HG02798 (cell line): ENCODE results near the gene B3GNT9.

Experiments used
- ATAC-seq: cut with Tn5 transposase; IDR thresholded peaks from one replicate; pipeline ENCODE4 v1.9.1; 2021; ENCODE audit warnings: mild to moderate bottlenecking; ENCODE audit not compliant: unreplicated experiment, poor library complexity

The B3GNT9 gene

DNA sequence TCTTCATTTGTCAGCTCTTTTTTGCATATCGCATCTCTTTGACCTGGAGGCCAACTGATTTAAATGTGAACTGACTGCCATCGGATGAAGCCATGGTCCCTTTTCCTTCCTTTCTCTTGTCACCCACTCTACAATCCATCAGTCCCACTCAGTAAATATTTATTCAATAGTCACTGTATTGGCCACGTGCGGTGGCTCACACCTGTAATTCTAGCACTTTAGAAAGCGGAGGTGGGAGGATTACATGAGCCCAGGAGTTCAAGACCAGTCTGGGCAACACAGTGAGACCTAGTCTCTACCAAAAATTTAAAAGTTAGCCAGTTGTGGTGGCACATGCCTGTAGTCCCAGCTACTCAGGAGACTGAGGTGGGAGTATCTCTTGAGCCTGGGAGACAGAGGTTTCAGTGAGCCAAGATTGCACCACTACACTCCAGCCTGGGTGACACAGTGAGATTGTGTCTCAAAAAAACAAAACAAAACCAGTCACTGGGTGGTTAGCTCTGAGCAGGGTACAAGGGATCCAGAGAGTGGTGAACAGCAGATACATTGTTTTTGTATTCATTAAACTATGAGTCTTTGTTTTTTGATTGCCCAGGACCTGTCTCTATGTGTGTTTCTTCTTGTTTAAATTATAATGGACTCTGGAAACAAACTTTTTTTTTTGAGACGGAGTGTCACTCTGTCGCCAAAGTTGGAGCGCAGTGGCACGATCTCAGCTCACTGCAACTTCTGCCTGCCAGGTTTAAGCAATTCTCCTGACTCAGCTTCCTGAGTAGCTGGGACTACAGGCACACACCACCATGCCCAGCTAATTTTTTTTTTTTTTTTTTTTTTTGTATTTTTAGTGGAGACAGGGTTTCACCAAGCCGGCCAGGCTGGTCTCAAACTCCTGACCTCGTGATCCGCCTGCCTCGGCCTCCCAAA, 34.1 kb downstream of the B3GNT9 start:
- ATAC-seq, result no peak

DNA sequence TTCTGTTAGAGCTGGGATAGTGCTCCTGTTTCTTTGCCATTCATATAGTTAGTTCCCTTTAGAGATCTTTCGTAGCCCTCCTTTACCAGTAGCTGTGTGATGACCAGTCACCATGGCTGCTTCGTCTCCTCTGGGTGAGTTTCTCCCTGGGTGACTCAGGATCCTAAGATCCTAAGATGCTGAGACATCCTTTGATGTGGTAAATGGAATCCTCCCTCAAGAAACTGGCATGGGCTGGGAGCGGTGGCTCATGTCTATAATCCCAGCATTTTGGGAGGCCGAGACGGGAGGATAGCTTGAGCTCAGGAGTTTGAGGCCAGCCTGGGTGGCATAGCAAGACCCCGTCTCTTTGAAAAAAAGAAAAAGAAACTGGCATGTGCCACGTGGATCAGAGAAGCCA, 35.2 kb downstream of the B3GNT9 start:
- ATAC-seq, result no peak

DNA sequence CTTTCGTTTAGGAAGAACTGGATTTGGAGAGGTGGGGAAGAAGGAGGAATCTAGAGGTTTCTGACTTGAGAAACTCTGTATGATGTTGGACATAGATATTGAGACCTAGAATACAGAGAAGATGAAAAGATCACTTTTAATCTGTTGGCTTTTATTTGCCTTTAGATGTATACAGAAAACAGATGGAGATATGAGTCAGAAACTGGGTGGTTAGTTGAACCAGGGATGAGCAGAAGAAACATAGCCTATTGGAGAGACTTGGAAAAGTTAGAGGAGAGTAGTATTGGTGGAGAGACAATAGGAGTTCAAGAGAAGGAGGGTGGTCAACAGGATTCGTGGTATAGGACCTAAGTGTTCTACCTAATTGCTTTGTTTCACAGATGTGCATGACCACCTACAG, 36.0 kb downstream of the B3GNT9 start:
- ATAC-seq, result no peak

DNA sequence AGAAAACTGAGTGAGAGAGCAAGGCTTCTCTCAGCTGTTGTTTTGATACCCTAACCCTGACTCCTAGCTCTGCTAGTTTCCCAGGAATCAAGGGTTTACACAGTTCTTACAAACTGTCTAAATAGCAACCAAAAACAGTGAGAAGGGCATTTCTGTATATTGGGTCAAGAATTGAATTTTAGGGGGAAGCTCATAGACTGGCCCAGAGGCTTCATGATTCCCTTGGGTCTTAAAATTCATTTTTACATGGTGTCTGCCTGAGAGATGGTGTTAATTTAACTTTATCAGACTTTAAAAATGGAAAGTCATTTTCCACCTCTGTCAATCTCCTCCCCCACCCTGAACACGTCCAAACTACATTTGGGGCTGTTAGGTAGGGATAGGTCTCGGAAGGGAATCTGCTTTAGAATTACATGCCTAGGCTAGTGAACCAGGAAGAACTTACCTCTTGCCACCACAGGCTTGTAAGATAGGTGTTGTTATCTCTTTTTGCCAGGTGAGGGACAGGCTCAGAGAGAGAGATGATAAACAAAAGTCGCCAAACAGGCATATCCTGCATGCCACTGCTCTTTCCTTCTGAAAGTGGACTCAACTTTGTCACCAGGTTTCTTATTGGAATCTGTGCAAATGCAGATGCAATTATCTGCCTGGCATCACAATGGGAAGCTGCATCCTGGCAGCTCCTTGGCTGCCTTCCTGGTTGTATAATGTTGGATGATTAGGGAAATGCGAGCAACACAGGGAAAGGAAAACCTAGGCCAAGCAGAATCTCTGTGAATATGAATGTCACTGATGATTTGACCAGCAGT, 38.0 kb downstream of the B3GNT9 start:
- ATAC-seq, result no peak

DNA sequence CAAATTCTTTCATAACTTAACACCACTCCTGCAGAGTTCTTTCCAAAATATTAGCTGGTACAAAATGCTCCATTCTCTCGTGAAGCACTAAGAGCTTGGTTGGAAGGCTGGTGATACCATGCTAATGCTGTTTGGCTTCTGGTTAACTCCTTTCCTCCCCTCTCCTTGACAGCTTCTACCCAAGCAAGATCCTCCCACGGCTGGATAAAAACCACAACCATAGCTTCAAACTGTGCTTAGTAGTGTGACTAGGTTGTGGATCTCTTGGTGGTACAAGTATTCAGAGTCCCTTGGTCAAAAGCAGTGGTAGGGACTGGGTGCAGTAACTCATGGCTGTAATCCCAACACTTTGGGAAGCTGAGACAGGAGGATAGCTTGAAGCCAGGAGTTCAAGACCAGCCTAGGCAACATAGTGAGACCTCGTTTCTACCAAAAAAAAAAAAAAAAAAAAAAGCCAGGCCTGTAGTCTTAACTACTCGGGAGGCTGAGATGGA, 38.8 kb downstream of the B3GNT9 start:
- no peak for ATAC-seq

DNA sequence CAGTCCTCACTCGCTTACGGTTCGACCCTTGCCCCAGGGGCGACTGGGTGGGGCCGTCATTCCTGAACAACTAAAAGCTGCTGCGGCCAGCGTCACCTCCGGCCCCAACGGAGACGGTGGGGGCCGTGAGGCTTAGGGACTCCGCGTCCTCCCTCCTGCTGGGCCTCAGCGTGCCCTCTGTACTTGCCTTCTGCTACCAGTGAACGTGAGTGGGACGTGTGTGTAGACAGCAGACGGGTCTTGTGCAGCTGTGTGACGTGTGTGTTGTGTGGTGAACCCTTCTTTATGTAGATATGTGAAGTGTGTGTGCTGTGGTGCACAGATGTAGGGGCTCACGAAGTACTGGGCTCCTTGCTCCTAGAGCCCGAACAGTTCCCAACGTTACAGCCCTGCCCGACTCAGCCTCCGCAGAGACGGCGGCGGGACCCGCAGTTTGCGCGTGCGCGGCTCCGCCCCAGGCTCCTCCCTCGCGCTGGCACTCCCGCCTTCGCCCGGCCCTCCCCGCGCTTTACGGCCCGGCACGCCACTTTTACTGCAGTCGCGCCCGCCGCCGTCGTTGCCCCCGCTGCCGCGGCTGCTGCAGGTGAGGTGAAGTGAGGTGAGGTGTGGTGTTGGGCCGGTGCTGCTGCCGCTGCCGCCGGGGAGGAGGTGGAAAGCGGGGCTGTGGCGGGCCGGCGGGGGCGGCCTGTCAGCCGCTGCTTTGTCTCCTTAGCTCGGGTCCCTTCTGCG, 41.2 kb downstream of the B3GNT9 start, which contains the start of gene PHAF1:
PHAF1 (plus strand) TSS at position 535 of the 729 bp plus-strand sequence. CDS start 235 bp downstream, outside the sequence.
- peak; percentile 93 for ATAC-seq

DNA sequence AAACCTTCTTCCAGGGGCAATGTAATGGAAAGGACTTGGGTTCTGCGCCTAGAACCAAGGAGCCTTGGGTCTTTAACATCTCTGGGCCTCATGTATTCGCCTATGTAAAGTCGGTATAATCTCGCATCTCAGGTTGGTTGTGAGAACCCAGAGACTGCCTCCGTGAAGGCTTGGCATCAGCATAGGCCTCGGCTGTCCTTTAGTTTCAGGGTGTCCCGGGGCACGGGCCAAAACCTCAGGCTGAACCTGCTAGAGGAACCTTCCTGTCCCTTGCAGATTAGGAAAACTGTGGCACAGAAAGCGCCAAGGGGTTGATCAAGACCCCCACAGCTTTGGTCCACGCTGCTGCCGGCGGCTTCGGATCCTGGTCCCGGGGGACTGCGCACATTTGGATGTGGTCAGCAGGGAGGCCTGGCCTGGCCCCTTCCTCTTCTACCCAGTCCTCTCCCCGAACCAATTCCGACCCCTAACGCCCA, 41.8 kb downstream of the B3GNT9 start:
- ATAC-seq, result no peak

DNA sequence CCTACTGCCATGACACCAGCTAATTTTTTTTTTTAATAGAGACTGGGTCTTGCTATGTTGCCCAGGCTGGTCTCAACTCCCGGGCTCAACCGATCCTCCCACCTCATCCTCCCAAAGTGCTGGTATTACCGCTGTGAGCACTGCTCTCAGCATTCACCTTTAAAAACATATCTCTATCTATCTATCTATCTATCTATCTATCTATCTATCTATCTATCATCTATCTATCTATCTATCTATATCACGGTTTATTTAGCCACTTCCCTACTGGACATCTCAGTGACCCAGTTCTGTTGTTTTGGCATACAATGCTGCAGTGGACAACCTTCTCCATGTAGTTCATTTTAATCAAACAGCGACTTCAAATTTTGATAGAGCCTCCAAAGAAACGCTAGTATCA, 42.3 kb downstream of the B3GNT9 start:
- no peak for ATAC-seq

DNA sequence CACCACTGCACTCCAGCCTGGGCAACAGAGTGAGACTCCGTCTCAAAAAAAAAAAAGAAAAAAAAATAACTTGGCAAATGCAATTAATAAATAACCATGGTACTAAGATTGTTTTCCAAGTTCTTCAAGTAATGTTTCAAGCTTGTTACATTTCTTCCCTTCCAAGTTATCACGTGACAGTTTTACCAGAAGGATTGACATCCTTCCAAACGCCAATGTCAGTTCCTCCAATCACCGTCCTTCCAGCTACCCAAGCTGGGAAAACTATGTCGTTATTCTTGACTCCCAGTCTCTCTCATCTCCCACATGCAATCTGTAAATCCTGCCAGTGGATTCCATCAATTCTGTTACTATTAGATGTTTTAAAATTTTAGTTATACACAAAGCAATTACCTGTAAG, 44.9 kb downstream of the B3GNT9 start:
- no peak for ATAC-seq

DNA sequence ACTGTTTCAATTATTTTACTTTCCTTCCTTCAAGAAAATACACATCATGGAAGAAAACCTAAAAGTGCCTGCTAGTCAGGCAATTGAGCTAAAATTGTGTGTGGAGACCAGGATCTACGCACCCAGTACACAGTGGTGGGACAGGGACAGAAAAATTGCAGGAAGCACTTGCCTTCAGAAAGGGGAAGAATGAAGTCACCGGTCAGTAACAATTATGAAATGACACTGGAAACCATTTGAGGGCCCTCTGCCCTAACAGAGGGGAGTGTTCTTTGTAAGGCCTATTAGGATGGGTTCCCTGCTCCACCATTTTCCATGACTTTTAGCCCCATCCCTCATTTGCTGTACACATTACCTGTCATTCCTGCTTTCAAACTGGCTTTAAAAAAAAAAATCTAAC, 45.6 kb downstream of the B3GNT9 start:
- ATAC-seq, result no peak

DNA sequence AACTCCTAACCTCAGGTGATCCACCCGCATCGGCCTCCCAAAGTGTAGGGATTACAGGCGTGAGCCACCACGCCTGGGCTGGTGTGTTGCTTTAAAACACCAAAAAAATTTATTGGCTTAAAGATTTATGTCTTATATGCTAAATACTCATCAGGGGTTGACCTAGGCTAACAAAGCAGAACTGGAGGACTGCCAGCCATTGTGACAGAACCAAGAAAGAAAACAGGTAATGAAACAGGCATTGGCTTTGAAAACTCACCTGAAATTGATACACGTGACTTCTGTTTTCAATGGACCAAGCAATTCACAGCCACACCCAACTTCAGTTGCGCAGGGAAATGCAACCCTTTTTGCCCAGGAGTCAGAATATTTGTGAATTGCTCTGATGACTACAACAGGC, 46.0 kb downstream of the B3GNT9 start:
- no peak for ATAC-seq

DNA sequence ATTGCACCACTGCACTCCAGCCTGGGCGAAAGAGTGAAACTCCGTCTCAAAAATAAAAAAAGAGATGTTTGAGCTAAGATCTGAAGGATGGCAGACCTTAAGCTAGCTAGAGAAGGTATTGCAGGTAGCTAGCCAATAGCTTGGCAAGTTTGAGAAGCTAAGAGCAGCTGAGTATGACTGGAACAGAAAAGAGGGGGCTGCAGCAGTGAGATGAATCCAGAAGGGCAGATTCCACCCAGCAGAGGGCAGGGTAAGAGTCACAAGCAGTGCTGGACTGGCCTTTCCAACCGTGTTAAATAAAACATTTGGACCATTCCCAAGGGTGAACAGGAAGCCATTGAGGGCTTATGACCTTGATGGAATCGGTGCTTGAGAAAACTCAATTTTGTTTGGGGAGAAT, 46.7 kb downstream of the B3GNT9 start:
- ATAC-seq, result no peak

DNA sequence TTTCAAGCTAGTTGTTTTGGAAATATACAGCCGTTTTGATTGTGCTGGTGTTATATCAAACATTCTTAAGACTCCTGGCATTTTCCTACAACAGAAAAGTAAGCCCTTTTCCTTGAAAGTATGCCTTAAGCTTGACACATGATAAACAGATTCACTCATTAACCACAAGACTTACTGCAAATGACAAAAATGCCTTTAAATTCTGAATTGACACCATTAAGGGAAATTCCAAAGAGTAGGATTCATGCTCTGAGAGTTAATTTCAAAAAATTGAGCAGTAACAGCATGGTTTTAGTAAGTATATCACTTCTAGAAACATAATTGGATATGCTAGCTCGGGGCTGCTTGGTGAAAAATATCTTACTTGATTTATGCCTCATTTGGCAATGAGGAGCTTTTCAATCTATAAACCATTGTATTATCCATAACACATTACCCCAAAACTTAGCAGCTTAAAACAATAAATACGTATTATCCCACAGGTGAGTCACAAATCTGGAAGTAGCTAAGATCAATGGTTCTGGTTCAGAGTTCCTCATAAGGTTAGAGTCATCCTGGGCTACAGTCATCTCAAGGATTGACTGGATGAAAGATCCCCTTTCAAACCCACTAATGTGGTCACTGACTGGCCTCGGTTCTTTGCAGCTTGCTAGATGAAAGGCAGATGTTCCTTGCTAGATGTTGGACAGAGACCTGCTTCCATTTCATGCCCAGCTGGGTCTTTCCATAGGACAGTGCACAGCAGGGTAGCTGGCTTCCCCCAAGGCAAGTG, 49.3 kb downstream of the B3GNT9 start:
- no peak for ATAC-seq

DNA sequence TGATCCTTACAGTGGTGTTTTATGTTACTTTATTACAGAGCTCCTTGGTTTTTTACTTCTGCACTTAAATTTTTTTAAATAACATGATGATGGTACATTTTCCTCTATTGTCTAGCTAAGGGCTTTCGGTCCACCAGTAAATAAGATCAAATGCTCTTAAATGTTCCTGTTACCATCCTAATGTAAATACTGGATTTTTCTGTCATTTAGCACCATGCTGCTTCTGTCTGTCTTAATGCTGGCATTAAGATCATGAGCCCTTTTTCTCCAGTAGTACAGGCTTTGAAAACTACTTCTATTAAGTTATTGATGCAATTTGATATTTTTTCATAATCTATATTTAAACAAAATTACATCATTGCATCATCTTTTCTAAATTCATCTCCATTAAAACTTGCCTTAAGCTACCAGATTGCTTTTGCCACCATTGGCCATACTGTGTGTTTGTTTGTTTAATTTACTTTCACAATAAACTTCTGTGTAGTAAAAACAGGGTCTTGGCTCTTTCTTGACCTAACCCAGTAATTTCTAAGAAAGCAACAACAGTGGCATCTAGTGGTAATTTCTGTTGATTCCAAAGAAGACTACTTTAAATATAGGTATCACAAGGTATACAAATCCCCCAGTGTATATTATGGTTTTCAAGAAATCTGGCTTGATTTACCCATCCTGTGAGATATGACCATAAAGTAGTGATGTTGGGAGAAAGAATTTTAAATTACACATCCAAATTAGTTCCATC, 50.1 kb downstream of the B3GNT9 start:
- ATAC-seq, result no peak

DNA sequence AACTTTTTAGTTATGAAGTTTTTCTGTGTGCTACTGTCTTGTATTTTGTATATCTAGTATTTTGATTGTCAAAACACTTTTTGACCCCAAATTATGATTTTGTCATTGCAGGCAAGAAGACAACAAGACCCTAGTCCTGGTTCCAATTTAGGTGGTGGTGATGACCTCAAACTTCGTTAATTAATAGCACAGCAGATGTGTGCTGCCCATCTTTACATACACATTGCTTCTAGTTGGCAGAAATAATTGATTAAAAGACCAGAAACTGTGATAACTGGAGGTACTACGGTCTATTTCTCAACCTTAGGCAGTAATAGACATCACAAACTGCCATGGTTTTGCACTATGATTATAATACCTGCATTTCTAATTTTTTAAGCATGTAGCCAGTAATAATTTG, 52.2 kb downstream of the B3GNT9 start:
- ATAC-seq, result no peak
